Activated CD4-positive, alpha-beta T cell treated with anti-CD3 and anti-CD28 coated beads, Interleukin-10, Interleukin-2, amounts not matched to agents 100 ng/mL and 50 ng/mL, durations not matched to agents 16 hours and 8 hours (primary cell): ENCODE results near the gene DHDH.
"Not testable (repeated sequence)": the region's sequence is repeated elsewhere in the genome, so short reads cannot be mapped to it uniquely, and the experiment has no call there.

ENCODE experiments used
- DNase-seq: peaks from one replicate; pipeline ENCODE4 v3.0.0-alpha.2; 2020

DHDH gene

GRCh38 chr19:48918071-48918470, 15.4 kb upstream of the DHDH start:
- DNase-seq = no peak

DNA sequence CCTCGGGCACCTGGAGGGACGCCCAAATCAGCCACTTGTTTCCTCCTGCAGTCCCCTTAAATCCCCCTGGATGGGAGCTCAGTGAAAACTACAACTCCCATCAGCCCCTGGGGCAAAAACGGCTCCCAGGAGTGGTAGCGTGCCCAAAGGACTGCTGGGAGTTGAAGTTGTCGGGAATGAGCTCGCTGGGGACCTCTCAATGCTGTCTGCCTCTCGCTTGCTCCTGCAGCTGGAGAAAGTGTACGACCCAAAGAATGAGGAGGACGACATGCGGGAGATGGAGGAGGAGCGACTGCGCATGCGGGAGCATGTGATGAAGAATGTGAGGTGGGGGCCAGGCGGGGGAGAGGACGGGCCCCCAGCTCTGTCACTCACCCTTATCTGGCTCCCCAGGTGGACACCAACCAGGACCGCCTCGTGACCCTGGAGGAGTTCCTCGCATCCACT, 14.7 kb upstream of the DHDH start:
- peak; percentile 41 for DNase-seq

GRCh38 chr19:48919271-48919670, 14.2 kb upstream of the DHDH start:
- DNase-seq = not testable (repeated sequence)

DNA sequence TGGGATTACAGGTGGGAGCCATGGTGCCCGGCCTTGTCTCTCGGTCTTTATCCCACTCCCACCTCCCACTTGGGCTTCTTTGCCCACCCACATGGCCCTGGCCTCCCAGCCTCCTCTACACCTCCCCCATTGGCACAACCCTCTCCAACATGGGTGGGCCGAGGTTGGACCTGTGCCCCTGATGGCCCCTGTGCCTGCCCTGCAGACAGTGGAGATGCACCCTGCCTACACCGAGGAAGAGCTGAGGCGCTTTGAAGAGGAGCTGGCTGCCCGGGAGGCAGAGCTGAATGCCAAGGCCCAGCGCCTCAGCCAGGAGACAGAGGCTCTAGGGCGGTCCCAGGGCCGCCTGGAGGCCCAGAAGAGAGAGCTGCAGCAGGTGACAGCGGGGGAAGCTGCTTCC, 12.6 kb upstream of the DHDH start:
- no peak for DNase-seq

DNA sequence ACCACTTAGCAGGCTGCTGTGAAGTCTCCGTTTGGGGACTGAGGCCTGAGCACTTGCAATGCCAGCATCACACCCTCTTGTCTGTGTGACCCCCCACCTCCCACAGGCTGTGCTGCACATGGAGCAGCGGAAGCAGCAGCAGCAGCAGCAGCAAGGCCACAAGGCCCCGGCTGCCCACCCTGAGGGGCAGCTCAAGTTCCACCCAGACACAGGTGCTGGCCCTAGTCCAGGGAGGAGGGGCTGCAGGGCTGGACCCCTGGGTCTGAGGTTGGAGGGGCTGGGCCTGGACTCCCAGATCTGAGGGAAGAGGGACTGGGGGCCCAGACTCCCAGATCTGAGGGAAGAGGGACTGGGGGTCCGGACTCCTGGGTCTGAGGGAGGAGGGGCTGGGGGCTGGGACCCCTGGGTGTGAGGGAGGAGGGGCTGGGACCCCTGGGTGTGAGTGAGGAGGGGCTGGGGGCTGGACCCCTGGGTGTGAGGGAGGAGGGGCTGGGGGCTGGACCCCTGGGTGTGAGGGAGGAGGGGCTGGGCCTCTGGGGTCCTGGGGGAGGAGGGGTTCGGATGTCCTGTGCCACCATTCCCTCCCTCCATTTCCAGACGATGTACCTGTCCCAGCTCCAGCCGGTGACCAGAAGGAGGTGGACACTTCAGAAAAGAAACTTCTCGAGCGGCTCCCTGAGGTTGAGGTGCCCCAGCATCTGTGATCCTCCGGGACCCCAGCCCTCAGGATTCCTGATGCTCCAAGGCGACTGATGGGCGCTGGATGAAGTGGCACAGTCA, 11.6 kb upstream of the DHDH start:
- no peak for DNase-seq

DNA sequence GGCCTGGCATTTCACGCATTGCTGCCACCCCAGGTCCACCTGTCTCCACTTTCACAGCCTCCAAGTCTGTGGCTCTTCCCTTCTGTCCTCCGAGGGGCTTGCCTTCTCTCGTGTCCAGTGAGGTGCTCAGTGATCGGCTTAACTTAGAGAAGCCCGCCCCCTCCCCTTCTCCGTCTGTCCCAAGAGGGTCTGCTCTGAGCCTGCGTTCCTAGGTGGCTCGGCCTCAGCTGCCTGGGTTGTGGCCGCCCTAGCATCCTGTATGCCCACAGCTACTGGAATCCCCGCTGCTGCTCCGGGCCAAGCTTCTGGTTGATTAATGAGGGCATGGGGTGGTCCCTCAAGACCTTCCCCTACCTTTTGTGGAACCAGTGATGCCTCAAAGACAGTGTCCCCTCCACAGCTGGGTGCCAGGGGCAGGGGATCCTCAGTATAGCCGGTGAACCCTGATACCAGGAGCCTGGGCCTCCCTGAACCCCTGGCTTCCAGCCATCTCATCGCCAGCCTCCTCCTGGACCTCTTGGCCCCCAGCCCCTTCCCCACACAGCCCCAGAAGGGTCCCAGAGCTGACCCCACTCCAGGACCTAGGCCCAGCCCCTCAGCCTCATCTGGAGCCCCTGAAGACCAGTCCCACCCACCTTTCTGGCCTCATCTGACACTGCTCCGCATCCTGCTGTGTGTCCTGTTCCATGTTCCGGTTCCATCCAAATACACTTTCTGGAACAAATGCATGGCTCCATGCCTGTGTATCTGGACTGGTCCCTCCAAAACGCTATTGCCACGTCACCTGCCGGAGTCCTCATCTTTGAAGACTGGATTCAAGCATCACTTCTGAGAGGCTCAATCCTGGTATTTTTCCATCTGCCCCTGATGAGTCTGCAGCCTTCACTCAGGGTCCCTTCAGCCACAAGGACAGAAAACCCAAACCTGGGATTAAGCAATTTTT, 10.7 kb upstream of the DHDH start:
- DNase-seq = no peak

DNA sequence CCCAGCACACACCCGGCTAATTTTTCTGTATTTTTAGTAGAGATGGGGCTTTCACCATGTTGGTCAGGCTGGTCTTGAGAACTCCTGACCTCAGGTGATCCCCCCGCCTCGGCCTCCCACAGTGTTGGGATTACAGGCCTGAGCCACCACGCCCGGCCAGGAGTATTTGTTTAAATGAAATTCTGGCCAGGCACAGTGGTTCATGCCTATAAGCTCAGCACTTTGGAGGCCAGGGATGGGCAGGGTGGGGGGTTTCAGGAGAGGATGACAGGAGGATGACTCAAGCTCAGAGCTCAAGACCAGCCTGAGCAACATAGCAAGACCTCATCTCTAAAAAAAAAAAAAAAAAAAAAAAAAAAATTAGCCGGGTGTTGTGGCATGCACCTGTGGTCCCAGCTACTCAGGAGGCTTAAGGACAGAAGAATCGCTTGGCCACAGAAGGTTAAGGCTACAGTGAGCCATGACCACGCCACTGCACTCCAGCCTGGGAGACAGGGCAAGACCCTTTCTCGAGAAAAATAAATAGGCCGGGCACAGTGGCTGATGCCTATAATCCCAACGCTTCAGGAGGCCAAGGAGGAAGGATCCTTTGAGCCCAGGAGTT, 8.2 kb upstream of the DHDH start:
- DNase-seq = no peak

- DNase-seq = not testable (repeated sequence)
These were observed 7.6 kb upstream of the DHDH start for GRCh38 chr19:48925890-48926289.

DNA sequence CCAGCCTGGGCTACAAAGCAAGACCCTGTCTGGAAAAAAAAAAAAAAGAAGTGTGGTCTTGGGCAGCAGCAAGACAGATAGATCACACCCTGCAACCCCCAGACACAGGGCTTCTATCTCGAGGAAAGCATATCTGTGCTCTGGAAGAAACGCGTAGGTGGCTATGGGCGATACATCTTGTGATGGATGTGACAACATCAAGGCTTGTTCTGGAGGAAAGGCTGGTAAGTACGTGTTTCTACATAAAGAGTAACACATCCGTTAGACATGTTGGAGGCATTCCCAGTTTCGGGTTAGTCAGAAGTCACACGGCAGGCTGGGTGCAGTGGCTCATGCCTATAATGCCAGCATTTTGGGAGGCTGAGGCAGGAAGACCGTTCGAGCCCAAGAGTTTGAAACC, 6.6 kb upstream of the DHDH start:
- peak; percentile 36 for DNase-seq

DNA sequence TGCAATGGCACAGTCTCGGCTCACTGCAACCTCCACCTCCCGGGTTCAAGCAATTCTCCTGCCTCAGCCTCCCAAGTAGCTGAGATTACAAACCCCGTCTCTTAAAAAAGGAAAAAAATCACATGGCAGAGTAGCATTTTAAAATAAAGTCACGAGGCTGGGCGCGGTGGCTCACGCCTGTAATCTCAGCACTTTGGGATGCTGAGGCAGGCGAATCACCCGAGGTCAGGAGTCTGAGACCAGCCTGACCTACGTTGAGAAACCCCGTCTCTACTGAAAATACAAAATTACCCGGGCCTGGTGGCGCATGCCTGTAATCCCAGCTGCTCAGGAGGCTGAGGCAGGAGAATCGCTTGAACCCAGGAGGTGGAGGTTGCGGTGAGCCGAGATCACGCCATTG, 5.8 kb upstream of the DHDH start:
- not testable (repeated sequence) for DNase-seq

- DNase-seq = no peak
These were observed 5.1 kb upstream of the DHDH start for GRCh38 chr19:48928164-48929025.

GRCh38 chr19:48934837-48935236, 1.3 kb downstream of the DHDH start:
- DNase-seq = no peak

DNA sequence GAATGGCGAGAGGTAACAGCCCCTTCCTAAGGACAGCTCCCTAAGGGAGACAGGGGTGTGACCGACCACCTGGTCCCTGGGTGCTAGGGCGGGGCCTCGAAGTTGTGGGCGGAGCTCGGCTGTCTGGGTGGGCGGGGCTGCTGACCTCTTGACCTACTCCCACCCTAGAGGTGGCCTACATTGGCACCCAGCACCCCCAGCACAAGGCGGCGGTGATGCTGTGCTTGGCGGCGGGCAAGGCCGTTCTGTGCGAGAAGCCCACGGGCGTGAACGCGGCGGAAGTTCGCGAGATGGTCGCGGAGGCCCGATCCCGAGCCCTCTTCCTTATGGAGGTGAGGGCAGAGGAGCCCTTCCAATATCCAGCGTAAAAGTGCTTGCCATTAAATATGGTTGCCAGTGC, 2.4 kb downstream of the DHDH start:
- no peak for DNase-seq

DNA sequence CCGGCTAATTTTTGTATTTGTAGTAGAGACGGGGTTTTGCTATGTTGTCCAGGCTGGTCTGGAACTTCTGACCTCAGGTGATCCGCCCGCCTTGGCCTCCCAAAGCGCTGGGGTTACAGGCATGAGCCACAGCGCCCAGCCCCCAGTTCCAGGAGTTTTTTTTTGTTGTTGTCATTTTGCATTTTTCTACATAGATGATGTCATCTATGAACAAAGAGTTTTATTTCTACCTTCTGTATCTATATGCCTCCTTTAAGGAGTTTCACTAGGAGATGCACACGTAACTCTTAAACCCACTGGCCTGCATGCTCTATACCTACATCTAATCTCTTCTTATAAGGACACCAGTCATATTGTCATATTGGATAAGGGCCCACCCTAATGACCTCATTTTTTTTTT, 4.8 kb downstream of the DHDH start:
- DNase-seq = no peak

GRCh38 chr19:48940902-48941301, 7.4 kb downstream of the DHDH start:
- no peak for DNase-seq

DNA sequence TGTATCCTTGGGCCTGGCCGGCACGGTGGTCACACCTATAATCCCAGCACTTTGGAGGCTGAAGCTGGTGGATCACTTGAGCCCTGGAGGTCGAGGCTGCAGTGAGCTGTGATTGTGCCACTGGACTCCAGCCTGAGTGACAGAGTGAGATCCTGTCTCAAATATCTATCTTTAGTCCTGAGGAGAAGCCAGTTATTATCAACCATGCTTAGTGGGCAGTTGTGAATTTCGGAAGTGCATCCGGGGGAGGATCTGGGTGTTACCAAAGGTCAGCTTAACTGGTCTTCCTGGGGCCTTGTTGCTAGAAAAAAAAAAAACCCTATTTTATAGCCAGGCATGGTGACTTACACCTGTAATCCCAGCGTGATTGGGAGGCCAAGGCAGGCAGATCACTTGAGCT, 9.6 kb downstream of the DHDH start:
- no peak for DNase-seq

GRCh38 chr19:48945415-48945814, 11.9 kb downstream of the DHDH start:
- no peak for DNase-seq

DNA sequence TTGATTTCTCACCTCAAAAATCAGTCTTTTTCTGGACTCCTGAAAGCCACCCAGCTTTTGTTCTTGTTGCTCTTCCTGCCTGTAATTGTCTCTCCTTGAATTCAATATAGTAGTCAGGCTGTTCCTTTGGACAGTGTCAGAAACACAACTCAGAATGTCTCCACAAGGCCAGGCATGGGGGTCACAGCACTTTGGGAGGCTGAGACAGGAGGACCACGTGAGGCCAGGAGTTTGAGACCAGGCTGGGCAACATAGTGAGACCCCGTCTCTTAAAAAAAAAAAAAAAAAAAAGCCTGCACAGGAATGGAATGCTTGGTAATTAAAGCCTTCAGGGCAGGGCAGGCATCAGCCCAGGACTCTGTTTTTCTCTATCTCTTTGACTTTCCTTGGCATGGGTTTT, 12.3 kb downstream of the DHDH start:
- no peak for DNase-seq

GRCh38 chr19:48946463-48947257, 13.2 kb downstream of the DHDH start:
- no peak for DNase-seq

- DNase-seq = no peak
These were observed 13.7 kb downstream of the DHDH start for GRCh38 chr19:48947258-48947542.

- no peak for DNase-seq
These were observed 16.7 kb downstream of the DHDH start for GRCh38 chr19:48950159-48950558.
